Measurements from ENCODE around the gene SLC5A6.

GRCh38 chr2:27162151-27163121 is 49.6 kb downstream of the SLC5A6 start:
- TF ChIP-seq EZH2 (IDR thresholded peaks at IDR 0.05; ENCODE audit: borderline replicate concordance, insufficient read depth, low read depth, low read length, poor library complexity, severe bottlenecking) (no peak), CTCF (IDR thresholded peaks at IDR 0.05) (no peak)

All from B cell (primary cell).